H9 (cell line): ENCODE measurements around the gene STK32C. TPM values are rescaled to one million over a fixed set of nuclear protein-coding genes. Genes with fewer than 3 reads are reported as not detected.

Experiments used
- DNase-seq: peaks from one replicate; pipeline ENCODE4 v3.0.0-alpha.2; 2017
- H2AFZ ChIP-seq: one replicate; pipeline ENCODE4 v1.6.1; 2013; ENCODE audit warnings: mild to moderate bottlenecking, low read length, control low read depth, moderate library complexity
- H2AK5ac ChIP-seq: 2 replicates; pipeline ENCODE4 v1.6.1; 2013; ENCODE audit warnings: low read length, control low read depth, mixed read lengths; ENCODE audit not compliant: insufficient read length
- H2BK120ac ChIP-seq: one replicate; pipeline ENCODE4 v1.6.1; 2013; ENCODE audit warnings: low read depth, mild to moderate bottlenecking, low read length, control low read depth, inconsistent platforms; ENCODE audit not compliant: poor library complexity, severe bottlenecking
- H2BK12ac ChIP-seq: 2 replicates; pipeline ENCODE4 v1.6.1; 2013; ENCODE audit warnings: low read length, control low read depth, mixed read lengths, low read depth; ENCODE audit not compliant: insufficient read length
- H2BK15ac ChIP-seq: 2 replicates; pipeline ENCODE4 v1.6.1; 2013; ENCODE audit warnings: low read depth, low read length, control low read depth
- H2BK20ac ChIP-seq: one replicate; pipeline ENCODE4 v1.6.1; 2013; ENCODE audit warnings: low read depth, mild to moderate bottlenecking, low read length, control low read depth, inconsistent platforms; ENCODE audit not compliant: poor library complexity, severe bottlenecking
- H2BK5ac ChIP-seq: 2 replicates; pipeline ENCODE4 v1.6.1; 2013; ENCODE audit warnings: low read length, control low read depth, mixed read lengths; ENCODE audit not compliant: insufficient read length
- H3K14ac ChIP-seq: 2 replicates; pipeline ENCODE4 v1.6.1; 2013; ENCODE audit warnings: low read length, control low read depth; ENCODE audit not compliant: insufficient read depth
- H3K18ac ChIP-seq: 2 replicates; pipeline ENCODE4 v1.6.1; 2013; ENCODE audit warnings: low read depth, mild to moderate bottlenecking, mixed read lengths, low read length, control low read depth; ENCODE audit not compliant: insufficient read length
- H3K23ac ChIP-seq: 2 replicates; pipeline ENCODE4 v1.6.1; 2013; ENCODE audit warnings: low read length, control low read depth, mixed read lengths, low read depth; ENCODE audit not compliant: insufficient read length
- H3K23me2 ChIP-seq: 2 replicates; pipeline ENCODE4 v1.6.1; 2013; ENCODE audit warnings: low read depth, mild to moderate bottlenecking, mixed read lengths, low read length, control low read depth; ENCODE audit not compliant: insufficient read length, poor library complexity, severe bottlenecking
- H3K27ac ChIP-seq: 2 replicates; pipeline ENCODE4 v1.5.1; 2013; ENCODE audit warnings: low read length, control low read depth, mixed read lengths, low read depth; ENCODE audit not compliant: insufficient read length
- H3K27me3 ChIP-seq: 2 replicates; pipeline ENCODE4 v1.6.1; 2013; ENCODE audit warnings: low read length, control low read depth, inconsistent platforms; ENCODE audit not compliant: insufficient read depth
- H3K4ac ChIP-seq: 2 replicates; pipeline ENCODE4 v1.6.1; 2013; ENCODE audit warnings: low read depth, mild to moderate bottlenecking, control low read depth, inconsistent platforms, low read length, moderate library complexity
- H3K4me1 ChIP-seq: 2 replicates; pipeline ENCODE4 v1.6.1; 2013; ENCODE audit warnings: low read length, control low read depth, inconsistent platforms; ENCODE audit not compliant: insufficient read depth
- H3K4me2 ChIP-seq: 2 replicates; pipeline ENCODE4 v1.6.1; 2013; ENCODE audit warnings: low read length, control low read depth, mixed read lengths; ENCODE audit not compliant: insufficient read length, insufficient read depth
- H3K56ac ChIP-seq: 2 replicates; pipeline ENCODE4 v1.6.1; 2013; ENCODE audit warnings: low read depth, mild to moderate bottlenecking, mixed read lengths, low read length, control low read depth; ENCODE audit not compliant: insufficient read length
- H3K79me1 ChIP-seq: 2 replicates; pipeline ENCODE4 v1.6.1; 2013; ENCODE audit warnings: low read depth, mild to moderate bottlenecking, moderate library complexity, low read length, control low read depth, inconsistent platforms; ENCODE audit not compliant: insufficient read depth, poor library complexity, severe bottlenecking
- H3K79me2 ChIP-seq: 2 replicates; pipeline ENCODE4 v1.6.1; 2013; ENCODE audit warnings: low read length, control low read depth, inconsistent platforms; ENCODE audit not compliant: insufficient read depth
- H3K9ac ChIP-seq: 2 replicates; pipeline ENCODE4 v1.6.1; 2013; ENCODE audit warnings: low read length, control low read depth, mixed read lengths; ENCODE audit not compliant: insufficient read length; ENCODE audit errors: extremely low read depth
- H3K9me3 ChIP-seq: one replicate; pipeline ENCODE4 v1.6.1; 2013; ENCODE audit warnings: low read depth, low read length, inconsistent platforms; ENCODE audit not compliant: control insufficient read depth
- H3T11ph ChIP-seq: one replicate; pipeline ENCODE4 v1.6.1; 2013; ENCODE audit warnings: mild to moderate bottlenecking, low read length, control low read depth, inconsistent platforms
- H4K20me1 ChIP-seq: one replicate; pipeline ENCODE4 v1.6.1; 2013; ENCODE audit not compliant: control insufficient read depth, insufficient read length, insufficient read depth
- H4K5ac ChIP-seq: 2 replicates; pipeline ENCODE4 v1.6.1; 2013; ENCODE audit warnings: low read depth, mild to moderate bottlenecking, mixed read lengths, low read length, control low read depth; ENCODE audit not compliant: insufficient read length
- H4K8ac ChIP-seq: replicated peaks from 2 replicates; pipeline ENCODE4 v1.6.1; 2013; ENCODE audit warnings: low read length, control low read depth, mixed read lengths, low read depth; ENCODE audit not compliant: insufficient read length
- H4K91ac ChIP-seq: 2 replicates; pipeline ENCODE4 v1.6.1; 2013; ENCODE audit warnings: low read depth, mild to moderate bottlenecking, moderate library complexity, mixed read lengths, low read length, control low read depth; ENCODE audit not compliant: insufficient read length
- H3K27ac Mint-ChIP-seq, 3 experiments: 2 replicates in 2 of 3; 3 replicates in 1 of 3; pipeline ENCODE4 v1.8.0; 2020 to 2021; ENCODE audit warnings: mixed read lengths in 3 of 3, mild to moderate bottlenecking in 1 of 3, moderate library complexity in 1 of 3
- H3K27me3 Mint-ChIP-seq: 2 replicates; pipeline ENCODE4 v1.8.0; 2021; ENCODE audit warnings: low read depth, mild to moderate bottlenecking, moderate library complexity, mixed read lengths
- H3K36me3 Mint-ChIP-seq, 3 experiments: 2 replicates in 2 of 3; 3 replicates in 1 of 3; pipeline ENCODE4 v1.8.0; 2020 to 2021; ENCODE audit warnings: low read depth in 3 of 3, mixed read lengths in 3 of 3; ENCODE audit not compliant: insufficient read depth in 1 of 3
- H3K4me1 Mint-ChIP-seq, 2 experiments: 2 replicates each; pipeline ENCODE4 v1.8.0; 2020; ENCODE audit warnings: mixed read lengths in 2 of 2
- H3K4me3 Mint-ChIP-seq, 2 experiments: 2 replicates in 1 of 2; 3 replicates in 1 of 2; pipeline ENCODE4 v1.8.0; 2020 to 2021; ENCODE audit warnings: mild to moderate bottlenecking in 2 of 2, mixed read lengths in 2 of 2, moderate library complexity in 1 of 2
- H3K9me3 Mint-ChIP-seq, 2 experiments: 2 replicates in 1 of 2; 3 replicates in 1 of 2; pipeline ENCODE4 v1.8.0; 2020; ENCODE audit warnings: mild to moderate bottlenecking in 2 of 2, mixed read lengths in 2 of 2, moderate library complexity in 1 of 2
- WGBS: extraction: QIAGEN DNeasy Blood & Tissue Kit; methylation state at CpG from one replicate; pipeline ENCODE4 v1.1.7; 2013; ENCODE audit warnings: missing lambda C conversion rate, low lambda C conversion rate, mixed read lengths; ENCODE audit not compliant: insufficient read length; ENCODE audit errors: extremely low coverage; 5-methylcytosine and 5-hydroxymethylcytosine counted together
- total RNA-seq: library from RNA; stranded (reverse); gene quantifications from 2 replicates; pipeline ENCODE4 v1.2.1, GENCODE V29; 2021
- TF ChIP-seq, protein P1 (sequence below): fragments of 200-600 bp; sonication (generic); conservative IDR thresholded peaks from 3 replicates; pipeline ENCODE4 v1.8.0; 2021; ENCODE audit warnings: antibody characterized with exemption, mild to moderate bottlenecking

STK32C gene
- total RNA-seq, 1 experiment from 2014 or later = 11.3 TPM

DNA sequence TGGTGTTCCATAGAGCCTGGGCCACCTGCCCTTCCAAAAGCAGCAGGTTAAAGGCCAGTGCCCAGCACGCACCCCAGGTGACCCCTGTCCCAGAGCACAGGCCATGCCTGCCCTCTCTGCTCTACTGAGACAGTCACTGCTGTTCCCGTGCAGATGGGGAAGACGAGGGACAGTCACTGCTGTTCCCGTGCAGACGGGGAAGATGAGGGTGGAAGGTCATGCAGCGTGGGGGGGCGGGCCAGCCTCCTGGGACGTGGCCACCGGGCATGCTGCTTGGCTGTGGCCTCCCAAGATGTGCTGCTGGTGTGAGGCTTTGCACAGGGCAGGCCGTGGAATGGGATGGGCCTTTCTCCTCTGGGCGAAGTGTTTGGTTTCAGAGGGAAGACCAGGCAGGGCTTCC lies 42.6 kb upstream of the STK32C start:
- Histone ChIP-seq H3K79me1 (no peaks in the 10 kb centered on the region), H3K4ac (no peak overlapping the region), H3K9ac (no peak overlapping the region), H2AFZ (no peak overlapping the region), H4K5ac (no peak overlapping the region), H2BK15ac (no peak overlapping the region), H3K27me3 (no peaks in the 10 kb centered on the region), H2BK120ac (no peak overlapping the region), H2BK5ac (no peak overlapping the region), H3K27ac (no peak overlapping the region), H3K4me2 (no peak overlapping the region), H3K9me3 (no peaks in the 10 kb centered on the region), H4K8ac (no peak overlapping the region), H3K23me2 (no peaks in the 10 kb centered on the region), H3K79me2 (no peaks in the 10 kb centered on the region), H4K91ac (no peak overlapping the region), H3T11ph (no peak overlapping the region), H3K18ac (no peak overlapping the region), H2BK12ac (no peak overlapping the region), H2BK20ac (no peak overlapping the region), H2AK5ac (no peak overlapping the region), H3K4me1 (no peaks in the 10 kb centered on the region), H3K56ac (no peak overlapping the region), H3K23ac (no peak overlapping the region), H4K20me1 (no peaks in the 10 kb centered on the region), H3K14ac (no peak overlapping the region)
- no peaks in the 10 kb centered on the region for H3K36me3 Mint-ChIP-seq
- TF ChIP-seq, protein P1, sequence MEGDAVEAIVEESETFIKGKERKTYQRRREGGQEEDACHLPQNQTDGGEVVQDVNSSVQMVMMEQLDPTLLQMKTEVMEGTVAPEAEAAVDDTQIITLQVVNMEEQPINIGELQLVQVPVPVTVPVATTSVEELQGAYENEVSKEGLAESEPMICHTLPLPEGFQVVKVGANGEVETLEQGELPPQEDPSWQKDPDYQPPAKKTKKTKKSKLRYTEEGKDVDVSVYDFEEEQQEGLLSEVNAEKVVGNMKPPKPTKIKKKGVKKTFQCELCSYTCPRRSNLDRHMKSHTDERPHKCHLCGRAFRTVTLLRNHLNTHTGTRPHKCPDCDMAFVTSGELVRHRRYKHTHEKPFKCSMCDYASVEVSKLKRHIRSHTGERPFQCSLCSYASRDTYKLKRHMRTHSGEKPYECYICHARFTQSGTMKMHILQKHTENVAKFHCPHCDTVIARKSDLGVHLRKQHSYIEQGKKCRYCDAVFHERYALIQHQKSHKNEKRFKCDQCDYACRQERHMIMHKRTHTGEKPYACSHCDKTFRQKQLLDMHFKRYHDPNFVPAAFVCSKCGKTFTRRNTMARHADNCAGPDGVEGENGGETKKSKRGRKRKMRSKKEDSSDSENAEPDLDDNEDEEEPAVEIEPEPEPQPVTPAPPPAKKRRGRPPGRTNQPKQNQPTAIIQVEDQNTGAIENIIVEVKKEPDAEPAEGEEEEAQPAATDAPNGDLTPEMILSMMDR = no peak
- H3K27ac Mint-ChIP-seq = no peak overlapping the region; a peak in 1 of 7 replicates
- peaks cover 5% of the 10 kb centered on the region for H3K27me3 Mint-ChIP-seq
- WGBS = no CpG with 5 or more reads among the region's 11 CpGs
- no peak overlapping the region for H3K4me3 Mint-ChIP-seq
- H3K9me3 Mint-ChIP-seq = no peaks in the 10 kb centered on the region
- no peak for DNase-seq
- peaks cover 6 to 15% of the 10 kb centered on the region in 2 experiments; a peak in 3 of 4 replicates for H3K4me1 Mint-ChIP-seq
